Dermis microvascular lymphatic vessel endothelial cell (primary cell): ENCODE results near the gene NBAS. TPM values are rescaled to one million over a fixed set of nuclear protein-coding genes. Genes with fewer than 3 reads are reported as not detected.
"Not testable (repeated sequence)": the region's sequence is repeated elsewhere in the genome, so short reads cannot be mapped to it uniquely, and the experiment has no call there.

Experiments used
- DNase-seq, 2 donors: peaks; one replicate each; pipeline versions ENCODE4 v3.0.0 to v3.0.0-alpha.2; 2010; ENCODE audit warnings: low read depth in 2 of 2
- total RNA-seq: library from RNA; depleted of rRNA; stranded (reverse); fragments of >200 nt; gene quantifications from 2 replicates; pipeline ENCODE4 v1.2.1, GENCODE V29; 2014

The NBAS gene
- total RNA-seq, 1 donor from 2014 or later, result 69.8 TPM

DNA sequence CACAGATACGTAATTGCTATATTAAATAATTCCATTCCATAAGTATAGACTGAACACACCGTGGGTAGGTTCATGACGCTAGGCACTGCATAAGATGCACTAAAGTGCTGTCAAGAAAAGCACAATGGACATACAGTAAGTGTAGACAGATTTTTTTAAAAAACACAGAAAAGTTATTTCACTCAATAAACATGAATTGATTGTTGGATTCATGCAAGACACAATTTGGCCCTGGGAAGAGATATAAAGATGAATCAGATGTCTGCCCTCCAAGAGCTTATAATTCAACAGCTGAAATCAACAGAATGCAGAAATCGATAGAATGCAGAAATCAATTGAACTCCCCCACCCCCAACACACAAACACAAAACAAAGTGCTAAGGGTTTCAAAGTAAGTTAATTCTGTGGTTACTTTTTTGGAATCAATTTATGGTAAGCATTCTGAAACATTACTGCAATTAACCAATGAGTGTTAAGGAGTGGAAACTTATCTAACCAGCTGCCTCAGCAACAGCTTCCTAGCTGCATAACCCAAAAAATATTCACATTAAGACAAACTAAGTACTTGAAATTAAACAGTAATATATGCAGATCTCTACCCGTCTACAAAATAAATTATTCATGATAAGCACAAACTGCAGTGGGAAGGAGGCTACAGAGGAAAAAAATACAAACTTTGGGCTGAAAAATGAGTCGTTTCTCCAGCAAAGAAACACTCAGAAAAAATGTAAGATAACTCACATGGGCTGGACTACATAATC, 1.6 kb downstream of the NBAS start:
- no peak for DNase-seq

DNA sequence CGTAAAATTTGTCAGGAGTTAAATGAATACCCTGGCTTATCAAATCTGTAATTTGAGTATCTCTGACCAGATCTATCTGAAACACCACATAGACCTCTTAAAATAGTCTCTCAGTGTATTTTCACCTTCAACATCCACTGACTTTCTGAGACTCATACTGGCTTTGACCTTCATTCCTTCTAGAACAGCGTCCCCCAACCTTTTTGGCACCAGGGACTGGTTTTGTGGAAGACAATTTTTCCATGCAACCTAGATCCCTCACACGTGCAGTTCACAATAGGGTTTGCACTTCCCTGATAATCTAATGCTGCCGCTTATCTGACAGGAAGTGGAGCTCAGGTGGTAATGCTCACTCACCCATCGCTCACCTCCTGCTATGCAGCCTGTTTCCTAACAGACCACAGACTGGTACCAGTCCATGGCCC, 3.2 kb downstream of the NBAS start:
- peak in 1 of 2 donors; percentile 37 for DNase-seq

DNA sequence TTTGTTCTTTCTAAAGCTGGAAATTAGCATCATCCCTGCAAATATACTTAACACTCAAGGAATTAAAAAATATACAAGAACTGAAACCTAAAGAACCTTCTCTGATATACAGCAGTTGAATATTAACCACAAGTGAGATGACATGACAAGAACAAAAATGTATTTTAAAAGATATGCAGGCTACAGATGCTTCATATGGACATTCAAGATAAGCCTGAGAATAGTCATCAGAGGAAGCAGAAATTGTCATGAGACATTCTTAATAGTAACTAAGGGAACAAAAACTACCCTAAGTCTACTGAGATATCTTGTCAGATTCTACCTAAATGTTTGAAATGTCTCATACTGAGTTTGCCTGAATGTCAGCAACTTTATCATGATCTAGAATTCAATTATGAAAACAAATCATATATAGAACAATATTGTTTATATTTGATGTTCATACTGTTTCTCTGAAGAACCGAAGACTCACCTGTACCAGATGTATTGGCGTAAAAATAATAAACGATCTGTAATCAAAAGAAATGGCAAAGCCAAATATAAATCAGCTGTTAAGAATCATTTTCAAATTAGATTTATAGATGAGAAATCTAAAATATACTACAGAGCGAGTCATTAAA, 4.7 kb downstream of the NBAS start:
- DNase-seq, result no peak

DNA sequence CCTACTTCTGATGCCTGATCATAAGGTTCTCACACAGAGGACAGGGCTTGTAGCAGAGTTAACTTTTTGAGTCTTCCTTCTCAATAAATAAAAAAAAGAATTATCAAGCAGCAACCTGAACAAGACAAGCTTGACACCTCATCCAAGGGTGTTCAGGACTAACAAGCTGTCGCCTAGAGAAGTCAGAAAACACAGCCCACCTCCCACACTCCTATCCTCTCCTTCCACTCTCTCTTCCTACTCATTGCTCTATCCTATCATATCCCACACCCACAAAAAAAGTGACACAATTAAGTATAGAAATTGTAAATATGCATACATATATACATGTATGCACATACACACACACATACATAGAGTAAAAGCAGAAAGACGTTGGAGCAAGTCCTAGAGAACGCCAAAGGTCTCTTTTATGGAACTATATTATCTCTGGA, 5.4 kb downstream of the NBAS start:
- no peak for DNase-seq

DNA sequence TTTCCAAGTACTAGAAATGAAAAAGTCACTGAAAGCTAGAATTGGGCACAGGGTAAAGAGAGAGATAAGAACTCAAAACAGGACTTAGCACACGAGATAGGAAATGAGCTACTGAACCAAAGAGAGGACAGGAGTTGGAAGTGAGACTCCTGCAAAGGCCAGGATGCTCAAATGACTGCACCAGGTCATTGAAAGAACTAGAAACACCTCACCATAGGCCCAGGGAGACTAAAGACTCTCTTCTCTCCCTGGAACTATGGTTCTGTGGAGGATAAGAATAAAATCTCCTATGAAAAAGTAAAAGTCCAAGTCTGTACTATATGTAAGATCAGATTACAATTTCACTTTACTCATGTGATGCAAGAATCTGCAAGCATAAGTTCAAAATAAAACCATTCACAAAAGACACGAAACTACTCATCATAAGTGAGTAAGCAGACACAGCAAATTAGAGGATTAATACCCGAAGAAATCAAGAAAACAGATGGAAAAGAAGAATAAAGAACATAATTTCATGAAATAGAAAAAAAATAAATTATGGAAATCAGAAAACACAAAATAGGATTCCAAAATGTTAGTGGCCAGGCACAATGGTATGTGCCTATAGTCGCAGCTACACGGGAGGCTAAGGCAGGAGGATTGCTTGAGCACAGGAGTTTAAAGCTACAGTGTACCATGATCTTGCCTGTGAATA, 6.5 kb downstream of the NBAS start:
- no peak for DNase-seq

DNA sequence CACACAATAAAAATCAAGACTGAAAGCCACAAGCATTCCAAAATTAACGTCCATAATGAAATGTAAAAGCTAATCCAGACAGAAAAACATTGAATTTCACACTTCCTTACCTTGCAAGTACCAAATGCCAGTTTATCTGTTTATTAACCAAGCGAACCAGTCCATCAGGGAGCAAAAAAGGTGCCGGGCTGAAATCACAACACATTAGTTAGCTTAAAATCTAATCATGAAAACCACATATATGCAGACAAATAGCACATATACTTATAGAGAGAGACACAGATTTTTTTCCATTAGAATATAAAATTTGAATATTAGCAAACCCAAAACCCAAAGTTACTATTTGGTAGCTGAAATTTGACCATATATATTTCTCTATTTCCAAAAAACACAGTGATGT, 7.2 kb downstream of the NBAS start:
- no peak for DNase-seq

DNA sequence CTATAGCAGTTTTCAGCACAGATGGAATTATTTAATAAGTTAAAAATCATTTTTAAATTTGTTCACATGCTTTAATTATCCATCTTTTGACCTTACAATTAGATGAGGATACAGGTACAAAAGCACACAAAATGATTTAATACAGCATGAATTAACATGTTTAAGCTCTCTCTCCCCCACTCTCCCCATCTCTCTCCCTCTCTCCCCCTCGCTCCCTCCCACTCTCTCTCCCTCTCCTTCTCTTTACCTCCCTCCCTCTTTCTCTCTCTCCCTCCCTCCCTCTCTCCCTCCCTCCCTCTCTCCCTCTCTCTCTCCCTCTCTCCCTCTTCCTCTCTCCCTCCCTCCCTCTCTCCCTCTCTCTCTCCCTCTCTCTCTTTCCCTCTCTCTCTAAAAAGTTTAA, 7.6 kb downstream of the NBAS start:
- DNase-seq, result no peak

DNA sequence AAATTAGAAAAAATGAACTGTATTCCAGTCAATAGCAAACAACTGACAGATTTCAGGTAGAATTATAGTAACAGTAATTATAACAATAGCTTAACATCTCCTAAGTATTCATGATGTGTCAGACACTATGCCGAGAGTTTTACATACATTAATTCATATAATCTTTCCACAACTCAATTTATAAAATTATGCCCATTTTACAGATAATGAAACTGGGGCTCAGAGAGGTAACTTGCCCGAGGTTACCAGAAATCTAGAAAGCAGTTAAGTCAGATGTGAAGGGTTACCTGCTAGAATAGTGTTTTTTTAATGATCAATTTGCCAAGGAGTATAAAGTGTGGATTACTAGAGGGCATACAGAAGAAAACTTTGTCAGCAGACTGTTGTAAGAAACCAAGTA, 12.2 kb downstream of the NBAS start:
- no peak for DNase-seq

DNA sequence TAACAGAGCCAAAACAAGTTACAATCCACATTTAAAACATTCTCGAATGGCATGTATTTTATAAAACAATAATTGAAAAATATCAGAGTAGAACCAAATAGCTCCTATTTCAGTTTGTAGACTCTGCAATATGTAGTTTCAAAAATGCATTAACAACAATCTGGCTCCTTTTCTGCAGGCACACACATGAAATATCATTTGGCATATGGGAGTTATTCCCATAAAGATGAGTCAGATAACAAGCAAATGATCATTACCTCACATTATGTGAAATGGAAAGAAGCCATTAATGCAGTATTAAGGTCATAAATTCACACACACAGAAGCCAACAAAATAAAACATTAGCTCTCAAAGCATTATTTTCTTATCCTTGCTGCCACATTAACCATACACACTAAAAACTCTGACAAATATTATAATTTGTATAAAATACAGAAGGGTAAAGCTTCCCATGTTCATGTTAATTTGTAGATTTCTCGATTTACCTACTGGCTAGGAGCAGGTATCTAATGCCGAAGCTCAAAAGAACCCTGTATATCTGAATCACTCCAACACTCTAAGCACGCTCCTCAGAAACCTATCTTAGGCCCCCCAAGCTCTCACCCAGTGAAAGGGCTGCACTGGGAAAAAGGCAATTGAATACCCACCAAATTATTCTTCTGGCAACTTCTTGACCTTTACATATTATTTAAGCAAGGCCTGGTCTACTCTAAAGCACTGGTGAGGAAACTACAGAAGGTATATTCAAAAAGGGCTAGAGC, 13.8 kb downstream of the NBAS start:
- DNase-seq, result no peak

DNA sequence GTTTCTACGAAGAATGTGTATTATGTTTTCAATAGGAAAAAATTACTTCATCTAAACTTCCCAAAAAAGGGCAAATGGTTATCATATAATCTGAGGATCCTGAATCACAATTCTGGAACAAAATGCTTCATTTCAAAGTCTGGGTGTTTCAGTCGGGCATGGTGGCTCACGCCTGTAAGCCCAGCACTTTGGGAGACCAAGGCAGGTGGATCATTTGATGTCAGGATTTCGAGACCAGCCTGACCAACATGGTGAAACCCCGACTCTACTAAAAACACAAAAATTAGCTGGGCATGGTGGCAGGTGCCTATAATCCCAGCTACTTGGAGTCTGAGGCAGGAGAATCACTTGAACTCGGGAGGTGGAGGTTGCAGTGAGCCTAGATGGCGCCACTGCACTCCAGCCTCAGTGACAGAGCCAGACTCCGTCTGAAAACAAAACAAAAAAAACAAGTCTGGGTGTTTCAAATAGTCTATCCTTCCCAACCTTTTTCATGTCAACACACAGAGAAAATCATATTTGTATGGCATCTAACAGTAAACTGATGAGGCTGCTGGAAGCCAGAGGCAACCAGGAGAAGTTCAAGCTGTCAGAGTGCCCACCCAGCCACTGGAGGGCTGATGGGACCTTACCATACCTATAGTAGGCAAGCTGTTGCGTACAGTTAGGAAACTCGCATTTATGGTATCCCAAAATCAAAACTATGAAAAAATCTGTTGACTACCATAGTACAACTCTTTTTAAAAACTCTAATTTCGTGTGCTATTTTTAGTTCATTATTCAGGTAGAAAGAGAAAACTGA, 14.6 kb downstream of the NBAS start:
- DNase-seq, result no peak

DNA sequence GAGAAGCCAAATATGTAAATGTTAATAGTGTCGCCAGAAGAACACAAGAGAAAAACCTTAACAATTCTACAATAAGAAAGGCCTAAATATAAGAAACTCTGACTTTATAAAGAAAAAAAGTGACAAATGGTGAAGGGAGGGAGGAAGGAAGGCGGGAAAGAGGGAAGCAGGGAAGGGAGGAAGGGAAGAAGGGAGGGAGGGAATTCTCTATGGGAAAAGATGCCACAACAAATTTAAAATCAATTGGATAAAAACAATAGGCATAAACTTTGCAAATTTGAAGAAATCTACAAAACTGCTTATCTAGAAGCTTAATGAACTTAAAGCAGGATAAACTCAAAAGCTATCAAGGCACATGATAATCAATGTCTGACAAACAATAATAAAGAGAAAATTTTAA, 16.9 kb downstream of the NBAS start:
- no peak for DNase-seq

DNA sequence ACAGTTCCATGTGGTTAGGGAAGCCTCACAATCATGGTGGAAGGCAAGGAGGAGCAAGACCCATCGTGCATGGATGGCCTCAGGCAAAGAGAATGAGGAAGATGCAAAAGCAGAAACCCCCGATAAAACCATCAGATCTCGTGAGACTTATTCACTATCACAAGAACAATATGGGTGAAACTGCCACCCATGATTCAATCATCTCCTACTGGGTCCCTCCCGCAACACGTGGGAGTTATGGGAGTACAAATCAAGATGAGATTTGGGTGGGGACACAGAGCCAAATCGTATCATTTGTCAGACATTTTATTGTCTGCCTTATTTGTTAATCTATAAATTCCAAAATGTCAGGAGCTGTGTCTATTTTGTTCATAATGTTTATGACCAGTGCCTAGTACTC, 17.6 kb downstream of the NBAS start:
- no peak for DNase-seq

DNA sequence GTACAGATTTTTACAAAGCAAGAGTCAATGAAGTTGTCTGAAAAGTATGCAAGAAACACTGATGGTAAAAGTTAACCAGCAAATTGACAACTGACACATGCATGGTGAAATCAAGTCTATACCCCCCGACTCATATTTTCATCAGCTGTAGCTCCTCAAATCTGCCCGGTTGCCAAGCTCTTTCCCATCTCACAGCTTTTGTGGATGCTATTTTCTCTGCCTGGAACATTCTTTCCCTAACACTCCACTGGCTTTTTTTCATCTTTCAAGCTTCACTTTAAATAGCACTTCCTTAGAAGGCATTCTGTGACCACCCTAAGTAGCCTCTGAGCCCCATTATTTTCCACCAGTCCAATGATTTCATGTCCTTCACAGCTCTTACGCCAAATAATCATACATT, 18.1 kb downstream of the NBAS start:
- no peak for DNase-seq

DNA sequence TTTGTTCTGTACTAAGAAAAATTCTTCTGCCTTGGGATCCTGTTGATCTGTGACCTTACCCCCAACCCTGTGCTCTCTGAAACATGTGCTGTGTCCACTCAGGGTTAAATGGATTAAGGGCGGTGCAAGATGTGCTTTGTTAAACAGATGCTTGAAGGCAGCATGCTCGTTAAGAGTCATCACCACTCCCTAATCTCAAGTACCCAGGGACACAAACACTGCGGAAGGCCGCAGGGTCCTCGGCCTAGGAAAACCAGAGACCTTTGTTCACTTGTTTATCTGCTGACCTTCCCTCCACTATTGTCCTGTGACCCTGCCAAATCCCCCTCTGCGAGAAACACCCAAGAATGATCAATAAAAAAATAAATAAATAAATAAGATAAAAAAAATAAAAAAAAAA, 18.9 kb downstream of the NBAS start:
- DNase-seq, result not testable (repeated sequence)

DNA sequence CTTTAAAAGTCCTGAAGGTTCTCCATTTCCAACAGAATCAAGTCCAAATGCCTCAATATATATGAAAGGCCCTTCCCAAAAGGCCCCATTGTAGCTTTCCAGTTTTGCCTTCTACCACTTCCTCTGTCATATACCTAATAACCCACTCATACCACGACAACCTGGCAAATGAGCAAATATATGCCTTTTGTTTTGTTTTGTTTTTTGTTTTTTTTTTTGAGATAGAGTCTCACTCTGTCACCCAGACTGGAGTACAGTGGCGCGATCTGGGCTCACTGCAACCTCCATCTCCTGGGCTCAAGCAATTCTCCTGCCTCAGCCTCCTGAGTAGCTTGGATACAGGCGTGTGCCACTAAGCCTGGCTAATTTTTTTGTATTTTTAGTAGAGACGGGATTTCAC, 20.6 kb downstream of the NBAS start:
- DNase-seq, result not testable (repeated sequence)

DNA sequence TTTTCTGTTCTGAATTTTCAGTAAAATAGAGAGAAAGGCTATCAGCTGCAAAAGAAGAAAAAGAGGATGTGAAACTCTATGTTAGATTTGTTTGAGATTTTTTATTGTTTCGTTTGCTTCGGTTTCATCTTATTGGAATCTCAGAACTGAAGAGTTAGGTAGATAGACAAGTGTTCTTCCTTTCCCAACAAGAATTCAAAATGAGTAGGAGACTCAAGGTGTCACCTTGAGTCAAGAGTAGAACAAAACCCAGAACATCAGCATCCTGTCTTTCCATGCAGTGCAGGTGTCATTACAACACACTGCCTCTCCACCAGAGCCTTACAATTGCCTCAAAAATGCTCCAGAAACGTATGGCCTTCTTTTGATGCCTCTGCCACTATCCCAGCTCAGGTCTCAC, 21.1 kb downstream of the NBAS start:
- no peak for DNase-seq

DNA sequence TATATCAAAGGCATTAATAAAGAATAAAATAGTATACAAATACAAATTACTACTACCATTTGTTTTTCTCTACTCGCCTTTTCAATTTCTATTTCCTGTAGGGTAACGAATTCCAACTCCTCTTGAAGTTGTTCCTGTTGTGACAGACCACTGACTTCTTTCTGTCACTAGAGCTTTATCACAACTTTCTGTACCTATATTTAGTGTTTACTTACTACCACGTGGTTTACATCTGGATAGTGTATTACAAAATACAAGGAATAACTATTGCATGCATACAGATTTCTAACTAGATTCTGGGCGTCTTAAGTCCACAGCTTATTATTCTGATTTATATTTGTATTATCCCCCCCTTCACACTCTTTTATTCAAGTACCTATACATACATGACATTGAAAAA, 22.3 kb downstream of the NBAS start:
- DNase-seq, result no peak

DNA sequence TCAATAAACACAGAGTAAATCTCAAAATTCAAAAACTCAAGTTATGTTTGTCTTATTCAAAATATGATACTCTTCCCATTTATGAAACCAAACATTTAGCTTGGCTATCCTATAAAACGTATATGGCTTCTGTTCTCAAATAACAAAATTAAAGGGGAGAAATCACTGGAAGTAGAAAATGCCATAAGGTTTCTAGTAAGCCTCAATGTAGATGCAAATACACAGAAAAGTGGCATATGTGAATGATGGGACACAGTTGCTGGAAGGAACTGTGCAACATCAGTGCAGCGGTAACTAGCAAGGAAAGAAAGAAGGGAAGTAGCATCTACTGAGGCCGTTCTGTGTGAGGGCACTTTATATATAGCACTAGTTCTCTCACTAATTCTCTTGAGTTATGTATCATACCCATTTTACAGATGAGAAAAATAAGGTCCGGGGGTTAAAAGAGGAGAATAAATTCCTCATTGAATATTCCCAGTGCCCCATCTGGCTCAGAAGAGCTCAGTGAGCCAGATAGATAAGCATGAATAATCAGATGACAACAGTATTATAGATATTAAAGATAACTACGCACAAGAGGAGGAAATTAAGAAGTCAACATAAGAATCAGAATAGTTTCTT, 27.2 kb downstream of the NBAS start:
- no peak for DNase-seq

DNA sequence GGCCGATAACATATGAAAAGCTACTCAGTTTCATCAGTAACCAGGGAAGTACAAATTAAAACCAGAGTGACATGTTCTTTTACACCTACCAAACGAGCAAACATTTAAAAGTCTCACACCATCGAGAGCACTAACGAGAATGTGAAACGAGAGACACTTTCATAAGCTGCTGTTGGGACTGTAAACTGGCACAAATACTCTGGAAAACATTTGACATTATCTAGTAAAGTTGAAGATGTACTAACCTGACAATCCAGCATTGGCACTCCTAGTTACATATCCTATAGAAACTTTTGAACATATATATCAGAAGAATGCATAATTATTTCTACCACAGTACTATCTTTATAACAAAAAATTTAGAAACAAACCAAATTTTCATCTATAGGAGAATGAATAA, 28.1 kb downstream of the NBAS start:
- no peak for DNase-seq

DNA sequence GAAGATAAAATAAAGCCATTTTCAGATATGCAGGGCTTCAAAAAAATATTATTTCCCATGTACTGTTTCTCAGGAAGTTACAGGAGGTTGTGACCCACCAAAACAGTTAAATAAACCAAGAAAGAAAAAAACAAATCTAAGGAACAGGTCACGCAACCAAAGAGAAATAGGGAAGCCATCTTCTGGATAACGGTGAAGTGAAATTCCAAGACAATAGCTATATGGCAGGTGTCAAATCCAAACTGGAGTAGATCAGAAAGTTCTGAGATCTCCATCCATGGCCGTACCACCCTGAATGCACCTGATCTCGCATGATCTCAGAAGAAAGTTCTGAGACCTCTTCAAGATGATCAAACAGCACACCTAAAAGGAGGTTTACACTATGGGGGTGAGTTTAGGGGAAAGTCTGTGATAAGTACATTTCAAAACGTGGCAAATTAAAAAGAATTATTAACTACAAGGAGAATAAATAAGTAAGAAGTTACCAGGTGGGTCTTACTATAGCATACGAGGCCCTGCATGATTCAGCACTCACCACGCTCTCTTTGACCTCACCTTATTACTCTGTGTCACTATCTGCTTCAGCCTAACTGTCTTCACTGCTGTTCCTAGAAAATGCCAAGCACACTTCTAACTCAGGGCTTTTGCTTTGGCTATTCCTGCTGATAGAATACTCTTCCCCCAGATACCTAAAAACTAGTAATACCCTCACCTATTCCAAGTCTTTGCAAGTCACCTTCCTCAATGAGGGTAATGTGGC, 29.9 kb downstream of the NBAS start:
- no peak for DNase-seq
